ENCODE data around the gene CILP. TPM values are rescaled to one million over a fixed set of nuclear protein-coding genes. Genes with fewer than 3 reads are reported as not detected.

CILP gene
- total RNA-seq, 1 experiment from 2014 or later = 0.02 TPM

DNA sequence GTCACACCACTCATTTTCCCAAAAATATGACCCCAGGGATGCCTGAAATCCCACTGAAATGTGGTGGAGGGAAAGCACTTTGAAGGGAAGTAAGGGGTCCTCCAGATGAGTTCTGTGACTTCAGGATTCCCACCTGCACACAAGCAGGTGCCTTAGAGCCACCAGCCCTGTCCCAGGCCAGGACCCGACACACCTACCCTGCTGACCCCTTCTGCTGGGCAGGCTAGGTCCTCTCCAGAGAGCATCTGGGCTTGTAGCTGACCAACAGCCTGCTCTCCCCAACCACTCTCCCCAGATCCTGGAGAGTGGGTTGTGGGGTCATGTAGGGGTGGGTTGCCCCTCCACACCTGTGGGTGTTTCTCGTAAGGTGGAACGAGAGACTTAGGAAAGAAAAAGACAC is 14.9 kb upstream of the CILP start:
- no peak for DNase-seq (ENCODE audit: low read depth)

DNA sequence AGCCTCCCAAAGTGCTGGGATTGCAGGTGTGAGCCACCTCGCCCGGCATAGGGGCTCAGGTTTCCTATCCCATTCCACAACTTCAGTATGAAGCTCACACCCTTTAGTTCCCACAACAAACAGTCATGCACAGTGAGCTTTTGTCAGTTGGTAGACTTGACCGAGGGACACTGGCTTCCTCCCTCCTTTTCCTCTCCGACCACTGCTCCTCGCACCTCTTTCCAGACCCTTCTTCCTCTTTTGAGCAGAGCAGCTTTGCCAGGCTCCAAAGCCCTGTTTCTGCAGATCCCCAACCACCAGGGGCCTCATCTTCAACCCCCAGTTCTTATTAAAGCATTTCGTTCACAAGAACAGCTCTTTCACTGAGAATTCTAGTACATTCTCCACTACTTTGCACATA is 12.7 kb upstream of the CILP start:
- no peak for DNase-seq (ENCODE audit: low read depth)

DNA sequence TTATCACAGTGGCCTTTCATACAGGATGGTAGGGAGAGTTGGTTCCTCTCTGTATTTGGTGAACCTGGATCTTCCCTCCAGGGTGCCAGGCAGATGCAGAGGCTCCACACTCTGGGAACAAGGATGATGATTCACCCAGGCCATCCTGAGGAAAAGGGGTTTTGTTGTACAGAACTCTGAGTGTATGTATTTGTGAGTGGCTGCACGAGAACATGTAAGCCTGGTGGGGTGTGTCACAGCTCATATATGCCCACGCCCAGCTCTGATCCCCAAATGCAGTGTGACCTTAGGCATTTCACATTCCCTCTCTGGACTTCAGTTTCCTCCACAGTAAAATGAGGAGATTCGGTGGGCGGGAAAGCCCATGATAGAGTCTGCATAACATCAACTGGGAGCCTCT is 11.6 kb upstream of the CILP start:
- no peak for DNase-seq (ENCODE audit: low read depth)

DNA sequence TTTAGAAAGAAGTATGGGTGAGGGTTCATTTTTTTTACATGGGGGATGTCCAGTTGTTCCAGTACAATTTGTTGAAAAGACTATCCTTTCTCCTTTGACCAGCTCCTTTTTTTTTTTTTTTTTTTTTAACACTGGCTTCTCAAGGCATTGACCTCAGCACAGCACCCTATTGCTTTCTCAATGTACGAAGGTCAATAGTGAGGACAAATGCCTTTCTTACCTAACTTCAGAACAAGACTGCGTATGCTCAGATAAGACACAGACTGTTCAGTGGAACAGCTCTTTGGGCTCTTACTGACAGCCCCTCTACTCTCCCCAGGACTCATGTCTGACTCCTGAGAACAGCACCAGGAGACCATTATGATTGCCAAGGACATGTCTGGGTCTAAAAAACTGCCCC is 10.4 kb upstream of the CILP start:
- no peak for DNase-seq (ENCODE audit: low read depth)

DNA sequence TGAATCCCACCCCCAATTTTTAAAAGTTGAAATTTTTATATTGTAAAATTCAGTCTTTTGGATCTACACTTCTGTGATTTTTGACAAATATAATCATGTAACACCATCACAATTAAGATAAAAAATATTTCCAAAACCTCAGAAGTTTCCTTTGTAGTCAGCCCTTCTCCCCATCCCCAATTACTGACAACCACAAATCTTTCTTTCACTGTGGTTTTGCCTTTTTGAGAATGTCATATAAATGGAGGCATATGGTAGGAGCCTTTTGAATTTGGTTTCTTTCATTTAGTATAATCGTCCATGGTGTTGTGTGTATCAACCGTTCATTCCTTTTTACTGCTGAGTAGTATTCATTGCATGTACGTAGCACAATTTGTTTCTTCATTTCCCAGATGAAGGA is 7.9 kb upstream of the CILP start:
- DNase-seq (ENCODE audit: low read depth) = no peak

DNA sequence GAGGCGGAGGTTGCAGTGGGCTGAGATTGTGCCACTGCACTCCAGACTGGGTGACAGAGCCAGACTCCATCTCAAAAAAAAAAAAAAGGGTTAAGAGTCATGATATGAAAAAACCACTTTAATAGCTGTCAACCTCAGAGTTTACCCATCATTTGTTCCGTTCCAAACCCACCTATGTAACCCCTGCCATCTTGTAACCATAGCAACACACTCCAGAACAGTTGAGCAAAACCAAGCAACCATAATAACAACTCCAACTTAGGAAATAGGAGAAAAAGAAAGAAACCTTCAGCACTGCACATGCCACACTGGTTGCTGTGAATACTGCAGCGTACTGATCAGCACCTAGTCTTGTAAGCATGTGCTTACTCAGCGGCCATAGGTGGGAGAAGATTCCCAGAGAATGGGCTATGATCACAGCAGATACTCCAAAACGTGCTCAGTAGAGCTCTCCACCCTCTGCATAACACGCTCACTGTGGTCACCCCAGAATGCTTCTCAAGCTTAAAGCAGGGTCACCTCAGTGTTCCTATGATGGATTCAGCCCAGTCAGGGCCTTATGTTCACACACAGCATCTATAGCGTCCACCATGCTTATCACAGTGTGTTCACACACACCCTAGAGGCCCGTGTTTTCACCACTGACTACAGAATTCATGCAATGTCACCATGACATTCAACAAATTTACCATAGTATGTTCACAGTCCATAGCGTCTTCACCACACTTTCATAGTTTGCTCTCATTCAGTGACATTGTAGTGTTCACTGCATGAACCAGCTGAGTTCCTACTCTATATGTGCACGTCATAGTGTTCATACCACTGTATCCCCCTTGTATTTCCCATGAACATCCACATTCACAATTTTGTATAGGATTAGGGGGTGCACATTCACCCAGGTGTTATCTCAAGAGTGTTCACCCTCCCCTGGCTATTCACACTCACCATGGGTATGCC is 6.5 kb upstream of the CILP start:
- peak; percentile 16 for DNase-seq (ENCODE audit: low read depth)

DNA sequence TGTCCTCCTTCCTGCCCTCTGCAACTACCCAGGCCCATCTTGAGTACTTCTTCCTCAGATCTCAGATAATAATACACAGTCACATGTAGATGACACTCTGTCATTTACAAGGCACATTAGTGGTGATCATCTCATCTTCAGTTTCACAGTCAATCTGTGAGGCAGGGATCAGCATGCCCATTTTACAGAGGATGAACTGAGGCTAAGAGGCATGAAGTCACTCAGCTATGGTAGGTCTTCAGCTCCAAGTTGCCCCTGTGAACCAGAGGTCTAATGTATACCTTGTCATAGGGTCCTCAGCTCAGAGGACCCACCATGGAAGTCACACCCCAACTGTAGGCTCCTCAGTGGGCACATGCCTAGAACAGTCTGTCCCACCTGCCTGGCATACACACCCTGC is 4.2 kb upstream of the CILP start:
- no peak for DNase-seq (ENCODE audit: low read depth)

DNA sequence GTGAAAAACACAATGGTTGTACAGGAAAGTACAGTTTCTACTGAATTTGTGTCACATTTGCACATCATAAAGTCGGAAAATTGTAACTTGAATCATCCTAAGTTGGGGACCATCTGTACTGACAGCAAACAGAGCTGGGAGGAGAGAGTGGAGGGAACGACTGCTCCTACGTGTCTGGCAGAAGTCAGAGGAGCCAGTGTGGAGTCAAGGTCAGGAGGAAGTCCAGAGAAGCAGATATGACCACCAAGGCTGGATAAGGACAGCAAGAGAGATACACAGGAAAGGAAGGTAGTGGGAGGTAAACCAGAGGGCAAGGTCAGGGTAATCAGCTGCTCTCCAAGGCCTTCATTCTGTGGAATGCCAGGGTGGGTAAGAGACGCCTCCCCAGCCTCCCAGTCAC is 2.7 kb upstream of the CILP start:
- DNase-seq (ENCODE audit: low read depth) = no peak

DNA sequence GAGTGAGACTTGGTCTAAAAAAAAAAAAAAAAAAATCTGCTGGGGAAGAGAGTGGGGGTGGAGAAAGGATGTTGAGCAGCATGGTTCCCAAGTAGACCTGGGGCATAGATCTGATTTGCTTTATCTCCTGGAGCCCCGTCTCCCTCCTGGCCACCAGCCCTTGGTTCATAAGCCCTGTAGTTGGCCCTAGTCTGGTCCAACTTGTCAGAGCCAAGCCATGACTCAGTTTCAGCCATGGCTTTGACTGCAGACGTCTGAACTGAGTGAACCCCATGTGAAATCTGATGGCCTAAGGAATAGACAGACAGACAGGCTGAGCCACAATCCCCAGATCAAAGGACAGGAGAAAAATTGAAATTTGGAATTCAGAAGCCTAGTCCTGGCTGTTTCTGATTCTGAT is 2.0 kb upstream of the CILP start:
- no peak for DNase-seq (ENCODE audit: low read depth)

DNA sequence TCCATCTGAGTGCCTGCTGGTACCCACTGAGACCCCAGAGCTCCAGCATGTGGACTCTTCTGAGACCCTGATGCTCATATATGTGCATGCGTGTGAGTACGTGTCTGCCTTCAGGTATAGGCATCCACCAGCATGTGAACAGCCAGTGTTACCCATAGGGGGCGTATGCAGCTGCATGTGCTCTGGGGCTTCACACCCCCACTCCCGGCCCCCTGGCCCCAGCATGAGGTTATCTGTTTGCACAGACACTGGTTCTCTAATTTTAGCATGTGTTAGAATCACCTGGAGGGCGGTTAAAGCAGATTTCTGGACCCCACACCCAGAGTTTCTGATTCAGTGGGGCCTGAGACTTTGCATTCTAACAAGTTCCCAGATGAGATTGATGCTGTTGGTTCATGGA is 824 bp upstream of the CILP start:
- no peak for DNase-seq (ENCODE audit: low read depth)

DNA sequence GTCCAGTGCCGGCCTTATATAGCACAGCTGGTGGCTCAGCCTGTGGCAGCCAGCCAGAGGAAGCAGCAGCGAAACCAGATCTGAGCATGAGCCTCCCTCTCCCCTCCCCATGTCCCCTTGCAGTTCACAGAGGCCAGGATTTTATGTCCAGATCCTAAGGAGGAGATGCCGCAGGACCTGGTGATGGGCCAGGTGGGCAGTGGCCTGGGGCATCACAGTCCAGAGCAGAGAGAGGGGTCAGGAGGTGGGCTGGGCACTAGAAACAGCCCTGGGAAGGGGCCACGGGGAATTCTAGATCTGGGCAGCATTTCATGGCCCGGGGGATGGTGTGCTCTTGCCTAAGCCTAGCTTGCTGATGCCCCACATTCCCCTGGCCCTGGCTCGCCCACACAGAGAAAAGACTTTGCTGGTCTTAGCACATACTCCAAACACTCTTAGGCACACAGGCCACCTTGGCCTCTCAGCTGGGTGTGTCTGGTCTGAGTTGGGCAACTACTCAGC is 259 bp upstream of the CILP start:
- DNase-seq (ENCODE audit: low read depth) = no peak

DNA sequence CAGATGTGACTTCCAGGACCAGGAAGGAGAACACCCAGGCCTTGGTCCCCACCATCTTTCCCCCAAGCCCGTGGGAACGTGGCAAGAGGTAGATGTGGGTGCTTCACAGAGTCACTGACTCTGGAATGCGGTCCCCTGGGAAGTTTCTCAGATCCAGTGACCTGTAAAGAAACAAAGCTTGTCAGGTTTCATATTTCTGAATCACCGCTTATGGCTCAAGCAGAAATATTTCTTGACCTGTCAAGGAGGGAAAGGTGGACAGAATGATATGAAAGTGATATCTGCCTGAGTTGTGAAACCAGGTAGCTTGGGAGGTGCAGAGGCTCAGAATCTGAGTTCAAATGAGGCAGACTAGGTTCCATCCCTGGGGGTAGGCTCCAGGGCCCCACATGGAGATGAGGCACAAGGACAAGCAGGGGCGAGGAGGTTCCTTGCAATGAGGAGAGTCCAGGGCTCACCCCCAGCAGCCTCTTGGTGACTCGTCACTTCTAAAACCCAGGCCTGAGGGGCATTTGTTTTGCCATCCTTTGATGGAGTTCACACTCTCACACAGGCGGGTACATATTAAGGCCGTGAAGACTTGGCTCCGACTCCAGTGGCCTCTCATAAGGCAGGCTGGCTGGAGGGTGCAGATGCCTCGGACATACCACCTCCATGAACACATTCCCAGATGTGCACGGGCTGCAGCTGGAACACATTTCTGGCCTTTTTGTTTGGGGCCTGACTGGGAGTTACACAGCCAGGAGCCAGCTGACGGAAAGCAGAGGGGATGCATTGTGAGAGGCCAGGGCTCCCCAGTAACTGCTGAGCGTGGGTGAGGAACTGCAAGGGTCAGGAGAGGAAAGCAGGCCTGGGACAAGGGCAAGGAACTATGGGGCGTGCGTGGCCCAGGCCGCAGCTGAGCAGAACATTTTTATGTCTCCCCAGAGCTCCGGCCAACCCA is 1.3 kb downstream of the CILP start:
- peak; percentile 36 for DNase-seq (ENCODE audit: low read depth)

DNA sequence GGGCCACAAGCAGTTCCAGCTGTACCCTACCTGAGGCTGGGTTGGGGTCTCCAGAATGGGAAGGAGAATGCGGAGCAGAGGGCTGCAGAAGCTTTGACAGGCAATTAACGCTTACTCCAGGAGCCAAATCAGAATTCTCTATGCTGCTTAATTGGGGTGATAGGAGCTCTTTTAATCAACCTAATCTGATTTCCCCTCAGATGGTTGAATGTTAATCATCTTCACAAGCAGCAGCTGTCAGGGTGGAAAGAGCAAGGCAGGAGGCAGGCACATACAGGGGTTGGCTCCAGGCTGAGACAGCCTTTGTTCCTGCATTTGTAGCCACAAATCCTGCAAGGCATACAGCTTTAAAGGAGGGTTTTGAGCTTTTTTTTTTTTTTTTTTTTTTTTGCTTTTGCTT is 2.6 kb downstream of the CILP start:
- DNase-seq (ENCODE audit: low read depth) = no peak

DNA sequence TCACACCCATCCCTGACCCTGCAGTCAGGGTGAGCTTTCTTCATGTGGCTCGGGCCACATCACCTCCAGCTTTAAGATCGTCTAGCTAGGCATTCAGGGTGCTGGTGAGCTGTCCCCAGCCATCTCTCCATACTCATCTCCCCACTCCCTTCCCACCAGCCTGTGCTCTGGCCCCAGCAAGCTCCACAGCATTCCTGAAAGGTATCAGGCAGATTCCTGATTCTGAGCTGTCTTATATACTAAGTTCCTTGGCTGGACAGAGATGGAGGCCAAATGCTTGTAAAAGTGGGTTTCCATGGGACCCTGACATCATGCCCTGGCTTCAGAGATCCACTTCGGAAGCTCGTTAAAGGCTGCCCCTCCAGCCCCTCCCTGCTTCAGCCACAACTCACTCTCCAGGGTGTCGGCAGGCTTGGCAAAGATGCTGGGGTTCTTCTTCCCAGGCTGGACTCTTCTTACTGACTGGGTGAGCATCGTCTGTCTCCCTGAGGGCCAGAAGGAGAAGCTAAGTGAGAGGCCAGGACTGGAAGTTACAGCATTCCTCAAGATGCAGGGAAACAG is 3.9 kb downstream of the CILP start:
- no peak for DNase-seq (ENCODE audit: low read depth)

DNA sequence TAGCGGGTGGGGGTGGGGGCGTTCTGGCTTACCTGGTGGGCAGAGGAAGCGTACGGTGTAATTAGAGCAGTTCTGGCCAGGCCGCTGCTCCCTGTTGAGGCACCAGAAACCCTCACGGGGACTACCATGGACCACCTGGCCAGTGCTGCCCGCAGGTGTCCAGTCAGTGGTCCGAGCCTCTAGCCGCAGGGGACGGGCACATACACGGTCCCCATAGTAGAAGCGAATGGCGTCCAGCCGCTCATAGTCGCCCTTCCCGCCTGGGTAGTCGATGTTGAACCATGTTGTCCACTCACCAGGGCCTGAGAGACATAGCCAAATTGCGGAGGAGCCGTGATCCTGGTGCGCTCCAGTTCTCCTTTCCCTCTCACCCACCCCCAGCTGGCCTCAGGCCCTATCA is 4.5 kb downstream of the CILP start:
- no peak for DNase-seq (ENCODE audit: low read depth)

DNA sequence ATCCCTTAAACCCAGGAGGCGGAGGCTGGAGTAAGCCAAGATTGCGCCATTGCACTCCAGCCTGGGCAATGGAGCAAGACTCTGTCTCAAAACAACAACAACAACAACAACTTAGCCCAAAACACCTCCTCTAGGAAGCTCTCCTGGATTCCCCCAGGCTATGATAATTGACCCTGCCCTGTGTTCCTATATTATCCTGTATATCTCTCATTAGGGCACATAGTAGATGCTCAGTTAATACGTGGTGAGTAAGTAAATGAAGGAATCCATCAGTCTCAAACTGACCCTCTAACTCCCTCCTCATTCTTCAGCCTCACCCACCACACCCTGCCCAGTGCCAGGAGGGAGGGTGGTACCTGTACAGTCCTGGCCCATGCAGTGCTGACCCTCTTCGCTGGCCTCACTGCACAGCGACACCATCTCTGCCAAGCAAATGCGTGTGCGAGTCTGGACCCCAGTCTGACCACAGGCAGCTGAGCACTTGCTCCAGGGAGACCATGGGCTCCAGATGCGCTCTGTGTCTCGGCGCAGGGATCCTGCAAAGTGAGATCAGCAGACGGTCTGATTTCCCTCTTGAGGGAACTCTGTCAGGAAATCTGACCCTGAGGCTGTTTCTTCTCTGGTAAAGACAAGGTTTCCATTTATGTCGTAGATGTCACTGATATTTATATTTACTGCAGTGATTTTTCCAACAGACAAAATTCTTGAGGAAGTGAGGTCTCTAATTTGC is 6.2 kb downstream of the CILP start:
- DNase-seq (ENCODE audit: low read depth) = no peak

DNA sequence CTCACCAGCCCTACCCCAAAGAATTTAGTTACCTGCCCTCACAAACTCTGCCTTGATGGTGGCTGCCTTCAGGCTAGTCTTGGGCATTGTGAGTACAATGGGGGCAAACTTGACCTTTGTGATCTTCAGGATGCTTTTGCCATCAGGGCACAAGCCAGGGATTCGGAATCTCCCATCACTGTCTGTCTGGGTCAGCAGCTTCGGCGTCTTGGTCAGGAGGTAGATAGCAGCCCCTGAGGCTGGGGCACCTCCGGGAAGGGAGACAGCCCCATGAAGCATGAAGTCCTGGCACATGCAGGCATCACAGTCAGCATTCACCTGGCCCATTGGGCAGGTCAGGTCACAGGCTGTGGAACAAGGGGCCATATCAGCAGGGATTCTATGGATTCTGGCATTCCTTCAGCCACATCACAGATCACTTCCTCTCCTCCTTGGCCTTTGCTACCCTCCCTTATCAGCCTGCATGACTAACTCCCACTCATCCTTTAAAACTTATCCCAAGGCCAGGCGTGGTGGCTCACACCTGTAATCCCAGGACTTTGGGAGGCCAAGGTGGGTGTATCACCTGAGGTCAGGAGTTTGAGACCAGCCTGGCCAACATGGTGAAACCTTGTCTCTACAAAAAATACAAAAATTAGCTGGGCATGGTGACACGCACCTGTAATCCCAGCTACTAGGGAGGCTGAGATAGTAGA is 6.9 kb downstream of the CILP start:
- no peak for DNase-seq (ENCODE audit: low read depth)

DNA sequence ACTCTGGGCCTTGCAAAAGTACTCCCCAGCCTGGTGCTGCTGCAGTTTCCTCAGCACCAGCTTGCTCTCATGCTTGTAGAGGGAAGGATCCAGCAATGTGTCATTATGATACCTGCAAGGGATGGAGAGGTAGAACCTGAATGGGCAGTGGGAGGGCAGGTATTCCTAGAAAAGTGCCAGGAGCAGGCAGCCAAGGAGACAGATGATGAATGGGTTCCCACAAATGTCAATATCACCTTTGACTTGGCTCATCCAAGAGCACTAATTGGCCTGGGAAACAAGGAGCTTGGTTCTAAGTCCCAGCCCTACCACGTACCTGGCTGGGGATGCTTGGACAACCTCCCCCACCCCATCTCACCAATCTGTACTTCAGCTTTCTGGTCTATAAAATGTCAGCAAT is 9.4 kb downstream of the CILP start:
- DNase-seq (ENCODE audit: low read depth) = no peak

DNA sequence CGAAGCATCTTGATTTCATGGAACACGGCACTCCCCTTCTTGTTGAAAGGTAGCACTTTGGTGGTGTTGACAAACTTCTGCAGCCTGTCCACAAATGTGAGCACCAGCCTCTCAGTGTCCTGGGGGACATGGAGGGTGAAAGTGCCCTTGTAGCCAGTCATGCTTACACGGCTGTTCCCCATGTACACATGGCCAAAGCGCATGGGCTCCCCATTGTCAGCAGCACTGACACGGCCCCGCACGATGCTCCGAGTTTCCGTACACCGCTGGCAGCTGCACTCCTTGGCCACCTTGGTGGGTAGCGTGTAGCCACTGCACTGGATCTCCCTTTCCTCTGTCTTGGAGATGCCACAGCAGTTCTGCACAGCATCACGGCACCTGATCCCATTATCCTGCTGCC is 12.7 kb downstream of the CILP start:
- DNase-seq (ENCODE audit: low read depth) = no peak

DNA sequence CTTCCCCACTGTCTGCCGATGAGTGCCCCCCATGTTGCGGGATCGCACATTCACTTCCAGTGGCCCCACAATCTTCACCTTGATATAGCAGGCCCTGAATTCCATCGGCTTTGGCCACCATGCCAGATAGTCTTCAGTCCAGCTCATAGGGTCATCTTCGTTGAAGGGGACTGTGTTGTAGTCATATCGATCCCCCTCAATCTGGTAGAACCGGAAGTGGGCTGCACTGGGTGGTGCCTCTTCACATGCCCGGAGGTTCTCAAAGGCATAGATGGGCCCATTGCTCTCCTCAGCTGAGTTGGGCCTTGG is 14.0 kb downstream of the CILP start:
- DNase-seq (ENCODE audit: low read depth) = no peak
